Measurements from ENCODE around the gene ACKR2.

- TF ChIP-seq EZH2 (IDR thresholded peaks at IDR 0.05; ENCODE audit: low read length) (no peak), CTCF (optimal IDR thresholded peaks at IDR 0.05 in 1 of 3, IDR thresholded peaks at IDR 0.05 in 1 of 3, conservative IDR thresholded peaks at IDR 0.05 in 1 of 3; ENCODE audit: extremely low read depth in 1 of 3, insufficient read depth in 2 of 3, low read length in 3 of 3) (no peak)
These were observed 20.6 kb downstream of the ACKR2 start for GRCh38 chr3:42829628-42830436.

Measured in keratinocyte (primary cell).